ENCODE data around the gene MCF2L. TPM values are rescaled to one million over a fixed set of nuclear protein-coding genes. Genes with fewer than 3 reads are reported as not detected.

MCF2L gene
- polyA plus RNA-seq, 2 donors: 10.9 to 19.4 TPM

DNA sequence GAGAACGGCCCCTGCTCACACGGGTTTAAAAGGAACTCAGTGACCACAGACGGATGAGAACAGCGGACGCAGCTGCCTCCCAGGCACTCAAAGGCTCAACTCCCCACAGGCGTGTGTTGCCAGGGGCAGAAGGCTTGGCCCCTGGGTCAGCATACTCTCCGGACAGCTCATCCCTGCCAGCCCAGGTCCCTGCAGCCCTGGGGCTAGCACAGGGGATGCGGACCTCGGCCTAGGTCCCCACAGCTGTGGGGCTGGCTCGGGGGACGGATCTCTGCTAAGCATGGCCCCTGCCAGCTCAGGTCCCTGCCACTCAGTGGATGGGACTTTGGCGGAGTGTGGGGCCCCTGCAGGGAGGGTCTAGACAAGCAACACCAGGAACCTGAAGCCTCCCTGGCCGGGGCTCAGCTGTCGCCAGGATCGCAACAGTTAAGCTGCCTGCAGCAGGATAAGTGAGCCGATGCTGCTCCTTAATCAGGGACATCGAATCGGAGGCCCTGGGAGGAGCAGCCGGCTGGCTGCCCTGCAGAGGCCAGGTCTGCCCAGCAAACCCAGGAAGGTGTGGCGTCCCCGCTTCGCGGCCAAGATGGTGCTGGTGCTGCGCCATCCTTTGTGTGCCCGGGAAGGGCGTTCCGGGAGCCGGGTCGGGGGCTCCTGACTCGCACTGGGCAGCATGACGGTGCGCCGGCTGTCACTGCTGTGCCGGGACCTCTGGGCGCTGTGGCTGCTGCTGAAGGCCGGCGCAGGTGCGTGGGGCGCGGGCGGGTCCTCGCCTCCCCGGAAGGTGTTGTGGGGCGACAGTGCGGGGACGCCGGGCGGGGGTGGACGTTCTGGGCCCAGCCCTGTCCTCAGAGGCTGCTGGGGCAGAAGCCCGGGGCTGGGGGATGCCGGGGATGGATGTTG is 32.5 kb downstream of the MCF2L start:
- Histone ChIP-seq H3K27ac (ENCODE audit: low read depth in 2 of 2, low read length in 1 of 2) (no peak overlapping the region), H3K27me3 (ENCODE audit: control insufficient read depth in 1 of 2, insufficient read depth in 2 of 2, low read length in 2 of 2) (no peaks in the 10 kb centered on the region), H3K9me3 (ENCODE audit: control insufficient read depth in 2 of 2, insufficient read depth in 1 of 2, low read depth in 1 of 2, low read length in 1 of 2) (no peaks in the 10 kb centered on the region), H3K36me3 (ENCODE audit: control insufficient read depth in 2 of 2, insufficient read depth in 2 of 2, low read length in 1 of 2) (peaks cover 0 to 2% of the 10 kb centered on the region in 2 donors), H3K4me1 (ENCODE audit: control insufficient read depth in 2 of 2, insufficient read depth in 2 of 2, low read length in 1 of 2) (peaks cover 2 to 22% of the 10 kb centered on the region in 2 donors), H3K4me3 (ENCODE audit: low read depth in 1 of 2, low read length in 2 of 2) (peak overlapping the region; percentile 20 to 28)
- WGBS, 2 donors: 17 to 21% methylated on average over 51 of the region's 51 CpGs

DNA sequence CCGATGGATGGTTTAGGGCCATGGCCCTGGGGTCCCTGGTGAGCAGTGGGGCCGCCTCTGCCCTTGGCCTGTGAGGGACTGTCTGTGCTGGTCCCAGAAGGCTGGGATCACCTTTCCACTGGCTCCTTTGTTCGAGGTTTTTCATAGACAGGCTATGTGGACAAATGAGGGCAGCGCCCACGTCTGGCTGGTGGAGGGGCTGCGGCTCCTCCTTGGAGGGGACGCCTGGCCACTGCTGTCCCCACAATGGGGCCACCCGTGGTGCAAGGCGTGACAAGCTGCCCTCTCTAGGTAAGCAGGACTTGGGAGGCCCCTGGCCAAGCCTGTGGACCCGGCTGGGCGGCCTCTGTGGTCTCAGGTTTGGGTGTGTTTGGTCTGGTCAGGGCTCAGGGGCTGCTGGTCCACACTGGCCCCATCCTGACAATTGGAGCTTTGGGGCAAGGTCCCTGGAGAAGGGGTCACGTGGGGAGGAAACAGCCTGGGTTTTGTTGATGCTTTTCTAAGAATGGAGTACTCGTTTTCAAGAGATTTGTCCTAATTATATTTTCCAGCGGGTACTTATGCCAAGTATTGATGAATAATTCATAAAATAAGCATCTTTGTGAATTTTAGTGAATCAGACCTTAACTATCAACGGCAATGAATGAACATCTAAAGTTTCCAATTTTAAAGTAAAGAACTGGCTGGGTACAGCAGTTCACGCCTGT is 33.3 kb downstream of the MCF2L start:
- 50 to 51% methylated on average over 16 of the region's 16 CpGs for WGBS, 2 donors
- Histone ChIP-seq H3K27me3 (ENCODE audit: control insufficient read depth in 1 of 2, insufficient read depth in 2 of 2, low read length in 2 of 2) (no peaks in the 10 kb centered on the region), H3K9me3 (ENCODE audit: control insufficient read depth in 2 of 2, insufficient read depth in 1 of 2, low read depth in 1 of 2, low read length in 1 of 2) (no peaks in the 10 kb centered on the region), H3K36me3 (ENCODE audit: control insufficient read depth in 2 of 2, insufficient read depth in 2 of 2, low read length in 1 of 2) (peaks cover 0 to 2% of the 10 kb centered on the region in 2 donors), H3K4me3 (ENCODE audit: low read depth in 1 of 2, low read length in 2 of 2) (peak overlapping the region; percentile 20 to 28), H3K27ac (ENCODE audit: low read depth in 2 of 2, low read length in 1 of 2) (no peak overlapping the region), H3K4me1 (ENCODE audit: control insufficient read depth in 2 of 2, insufficient read depth in 2 of 2, low read length in 1 of 2) (peaks cover 2 to 14% of the 10 kb centered on the region in 2 donors)

DNA sequence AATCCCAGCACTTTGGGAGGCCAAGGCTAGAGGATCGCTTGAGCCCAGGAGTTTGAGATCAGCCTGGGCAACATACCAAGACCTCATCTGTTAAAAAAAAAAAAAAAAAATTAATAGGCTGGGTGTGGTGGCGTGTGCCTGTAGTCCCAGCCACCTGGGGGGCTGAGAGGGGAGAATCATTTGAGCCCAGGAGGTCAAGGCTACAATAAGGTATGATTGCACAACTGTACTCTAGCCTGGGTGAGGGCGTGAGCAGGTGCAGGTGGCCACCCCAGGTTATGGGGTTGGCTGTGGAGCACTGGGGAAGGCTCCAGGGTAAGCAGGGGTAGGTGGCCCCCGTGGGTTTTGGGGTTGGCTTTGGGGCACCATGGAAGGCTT is 33.9 kb downstream of the MCF2L start:
- Histone ChIP-seq H3K36me3 (ENCODE audit: control insufficient read depth in 2 of 2, insufficient read depth in 2 of 2, low read length in 1 of 2) (peaks cover 0 to 2% of the 10 kb centered on the region in 2 donors), H3K4me1 (ENCODE audit: control insufficient read depth in 2 of 2, insufficient read depth in 2 of 2, low read length in 1 of 2) (peaks cover 2 to 12% of the 10 kb centered on the region in 2 donors), H3K27ac (ENCODE audit: low read depth in 2 of 2, low read length in 1 of 2) (no peak overlapping the region), H3K9me3 (ENCODE audit: control insufficient read depth in 2 of 2, insufficient read depth in 1 of 2, low read depth in 1 of 2, low read length in 1 of 2) (no peaks in the 10 kb centered on the region), H3K4me3 (ENCODE audit: low read depth in 1 of 2, low read length in 2 of 2) (no peak overlapping the region), H3K27me3 (ENCODE audit: control insufficient read depth in 1 of 2, insufficient read depth in 2 of 2, low read length in 2 of 2) (no peaks in the 10 kb centered on the region)
- WGBS, 2 donors: 85% methylated on average over 4 of the region's 4 CpGs

DNA sequence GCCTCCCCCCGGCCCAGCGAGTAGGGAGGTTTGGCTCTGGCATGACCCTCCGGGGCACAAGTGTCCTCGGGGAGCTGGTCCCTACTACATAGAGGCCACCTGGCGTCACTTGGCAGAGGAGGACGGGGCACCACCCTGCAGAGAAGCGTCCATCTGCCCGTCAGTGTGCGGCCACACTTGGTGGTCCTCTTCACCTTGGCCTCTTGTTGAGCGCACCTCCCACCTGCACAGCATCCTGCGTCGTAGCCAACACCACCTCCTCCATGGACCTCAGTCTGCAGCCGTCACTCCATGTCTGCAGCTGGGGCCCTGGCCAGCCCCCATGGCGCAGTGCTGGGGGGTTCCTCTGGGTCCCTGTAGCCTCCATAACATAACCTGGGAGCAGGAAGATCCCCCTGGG is 35.1 kb downstream of the MCF2L start:
- H3K27ac ChIP-seq (ENCODE audit: low read depth in 2 of 2, low read length in 1 of 2): no peak overlapping the region

DNA sequence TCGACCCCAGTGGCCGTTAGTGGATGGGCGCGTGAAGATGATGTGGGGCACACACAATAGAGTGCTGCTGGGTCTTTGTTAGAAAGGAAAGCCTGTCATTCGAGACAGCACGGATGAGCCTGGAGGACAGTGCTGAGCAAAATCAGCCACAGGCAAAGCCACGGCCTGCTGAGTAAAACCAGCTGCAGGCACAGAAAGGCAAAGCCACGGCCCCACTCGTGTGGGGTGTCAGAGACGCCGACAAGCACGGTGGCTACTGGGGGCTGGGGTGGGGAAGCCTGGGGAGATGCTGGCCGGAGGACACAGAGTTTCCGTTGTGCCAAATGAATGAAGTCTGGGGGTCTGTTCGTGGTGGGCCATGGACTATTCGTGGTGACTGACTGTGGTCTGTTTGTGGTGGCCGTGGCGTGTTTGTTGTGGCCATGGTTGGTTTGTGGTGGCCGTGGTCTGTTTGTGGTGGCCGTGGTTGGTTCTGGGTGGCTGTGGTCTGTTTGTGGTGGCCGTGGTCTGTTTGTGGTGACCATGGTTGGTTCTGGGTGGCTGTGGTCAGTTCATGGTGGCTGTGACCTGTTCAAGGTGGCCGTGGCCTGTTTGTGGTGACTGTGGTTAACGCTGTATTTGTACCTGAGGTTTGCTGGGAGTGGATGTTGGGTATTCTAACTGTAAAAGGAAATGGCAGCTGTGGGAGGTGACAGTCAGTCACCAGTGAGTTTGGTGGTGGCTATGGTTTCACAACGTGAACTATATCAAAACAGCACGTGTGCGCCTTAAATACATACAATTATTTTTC is 36.3 kb downstream of the MCF2L start:
- Histone ChIP-seq H3K9me3 (ENCODE audit: control insufficient read depth in 2 of 2, insufficient read depth in 1 of 2, low read depth in 1 of 2, low read length in 1 of 2) (no peaks in the 10 kb centered on the region), H3K4me3 (ENCODE audit: low read depth in 1 of 2, low read length in 2 of 2) (no peak overlapping the region), H3K36me3 (ENCODE audit: control insufficient read depth in 2 of 2, insufficient read depth in 2 of 2, low read length in 1 of 2) (peaks cover 0 to 2% of the 10 kb centered on the region in 2 donors), H3K4me1 (ENCODE audit: control insufficient read depth in 2 of 2, insufficient read depth in 2 of 2, low read length in 1 of 2) (peaks cover 2 to 12% of the 10 kb centered on the region in 2 donors), H3K27me3 (ENCODE audit: control insufficient read depth in 1 of 2, insufficient read depth in 2 of 2, low read length in 2 of 2) (no peaks in the 10 kb centered on the region), H3K27ac (ENCODE audit: low read depth in 2 of 2, low read length in 1 of 2) (no peak overlapping the region)
- 86 to 88% methylated on average over 26 of the region's 26 CpGs for WGBS, 2 donors

More for the DNA sequence above, 35.1 kb downstream of the MCF2L start:
- Histone ChIP-seq H3K9me3 (ENCODE audit: control insufficient read depth in 2 of 2, insufficient read depth in 1 of 2, low read depth in 1 of 2, low read length in 1 of 2) (no peaks in the 10 kb centered on the region), H3K36me3 (ENCODE audit: control insufficient read depth in 2 of 2, insufficient read depth in 2 of 2, low read length in 1 of 2) (peaks cover 0 to 2% of the 10 kb centered on the region in 2 donors), H3K27me3 (ENCODE audit: control insufficient read depth in 1 of 2, insufficient read depth in 2 of 2, low read length in 2 of 2) (no peaks in the 10 kb centered on the region), H3K4me3 (ENCODE audit: low read depth in 1 of 2, low read length in 2 of 2) (no peak overlapping the region), H3K4me1 (ENCODE audit: control insufficient read depth in 2 of 2, insufficient read depth in 2 of 2, low read length in 1 of 2) (peaks cover 2 to 12% of the 10 kb centered on the region in 2 donors)
- 86 to 87% methylated on average over 14 of the region's 14 CpGs for WGBS, 2 donors

DNA sequence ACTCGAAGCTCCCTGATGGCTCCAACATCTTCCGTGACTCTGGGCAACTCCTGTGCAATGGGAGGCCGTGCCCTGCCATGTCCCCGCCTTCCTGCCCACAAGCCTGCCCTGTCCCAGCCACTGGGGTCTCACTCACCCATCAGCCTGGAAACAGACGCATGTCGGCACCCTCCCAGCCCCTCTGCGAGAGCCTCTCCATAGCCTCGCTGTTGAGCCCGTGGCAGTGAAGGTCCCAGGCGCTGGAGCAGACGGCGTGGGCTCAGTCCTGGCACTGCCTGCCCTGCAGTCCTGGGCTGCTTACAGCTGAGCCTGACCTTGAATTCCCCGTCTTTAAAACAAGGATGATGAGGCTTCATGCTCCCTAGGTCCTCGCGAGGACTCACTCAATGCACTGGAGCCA is 37.0 kb downstream of the MCF2L start:
- 93% methylated on average over 15 of the region's 15 CpGs for whole genome bisulfite sequencing, 2 donors
- Histone ChIP-seq H3K36me3 (ENCODE audit: control insufficient read depth in 2 of 2, insufficient read depth in 2 of 2, low read length in 1 of 2) (peaks cover 0 to 2% of the 10 kb centered on the region in 2 donors), H3K27me3 (ENCODE audit: control insufficient read depth in 1 of 2, insufficient read depth in 2 of 2, low read length in 2 of 2) (no peaks in the 10 kb centered on the region), H3K9me3 (ENCODE audit: control insufficient read depth in 2 of 2, insufficient read depth in 1 of 2, low read depth in 1 of 2, low read length in 1 of 2) (no peaks in the 10 kb centered on the region), H3K4me3 (ENCODE audit: low read depth in 1 of 2, low read length in 2 of 2) (no peak overlapping the region), H3K27ac (ENCODE audit: low read depth in 2 of 2, low read length in 1 of 2) (no peak overlapping the region), H3K4me1 (ENCODE audit: control insufficient read depth in 2 of 2, insufficient read depth in 2 of 2, low read length in 1 of 2) (peaks cover 2 to 10% of the 10 kb centered on the region in 2 donors)

DNA sequence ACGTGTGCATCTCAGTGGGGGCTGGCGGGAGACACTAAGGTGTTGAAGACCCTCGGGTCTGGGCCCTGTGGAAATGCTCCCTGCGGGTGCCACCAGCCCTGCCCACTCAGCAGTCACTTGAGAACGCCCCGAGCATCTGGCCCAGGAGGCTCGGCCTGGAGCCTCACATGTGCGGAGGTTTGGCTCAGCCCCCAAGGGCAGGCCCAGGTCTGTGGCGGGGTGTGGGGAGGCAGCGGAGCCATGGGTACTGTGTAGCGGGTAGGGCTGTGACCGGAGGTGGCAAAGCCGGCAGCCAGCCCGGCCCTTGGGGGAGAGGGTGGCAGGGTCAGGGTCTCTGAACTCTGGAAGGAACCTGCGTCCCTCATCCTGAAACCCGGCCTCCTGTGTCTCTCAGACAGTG is 37.6 kb downstream of the MCF2L start:
- H3K27me3 ChIP-seq (ENCODE audit: control insufficient read depth in 1 of 2, insufficient read depth in 2 of 2, low read length in 2 of 2): no peaks in the 10 kb centered on the region
- H3K36me3 ChIP-seq (ENCODE audit: control insufficient read depth in 2 of 2, insufficient read depth in 2 of 2, low read length in 1 of 2): peaks cover 0 to 2% of the 10 kb centered on the region in 2 donors
- 78 to 84% methylated on average over 15 to 16 of the region's 16 CpGs for WGBS, 2 donors
- H3K27ac ChIP-seq (ENCODE audit: low read depth in 2 of 2, low read length in 1 of 2): no peak overlapping the region
- no peak overlapping the region for H3K4me3 ChIP-seq (ENCODE audit: low read depth in 1 of 2, low read length in 2 of 2)
- peaks cover 2 to 7% of the 10 kb centered on the region in 2 donors for H3K4me1 ChIP-seq (ENCODE audit: control insufficient read depth in 2 of 2, insufficient read depth in 2 of 2, low read length in 1 of 2)
- H3K9me3 ChIP-seq (ENCODE audit: control insufficient read depth in 2 of 2, insufficient read depth in 1 of 2, low read depth in 1 of 2, low read length in 1 of 2): no peaks in the 10 kb centered on the region

DNA sequence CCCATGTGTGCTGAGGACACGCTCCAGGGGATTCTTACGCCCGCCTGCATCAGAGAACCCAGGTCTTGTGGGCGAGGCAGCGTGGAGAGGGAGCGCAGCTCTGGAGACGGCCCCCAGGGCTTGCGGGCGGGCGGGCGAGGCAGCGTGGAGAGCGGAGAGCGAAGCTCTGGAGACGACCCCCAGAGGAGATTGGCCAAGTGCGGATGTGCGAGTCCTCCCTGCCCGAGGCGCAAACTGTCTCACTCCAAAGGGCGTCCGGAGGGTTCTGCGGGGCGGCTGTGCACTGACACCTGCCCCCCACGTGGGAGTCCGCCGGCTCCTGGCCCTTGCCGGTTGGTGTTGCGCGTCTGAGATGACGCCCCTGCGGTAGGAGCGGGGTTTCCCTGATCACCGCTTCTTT is 39.8 kb downstream of the MCF2L start:
- peaks cover 0 to 2% of the 10 kb centered on the region in 2 donors for H3K36me3 ChIP-seq (ENCODE audit: control insufficient read depth in 2 of 2, insufficient read depth in 2 of 2, low read length in 1 of 2)
- WGBS, 2 donors: 89 to 90% methylated on average over 32 to 33 of the region's 33 CpGs
- H3K27ac ChIP-seq (ENCODE audit: low read depth in 2 of 2, low read length in 1 of 2): no peak overlapping the region
- H3K4me1 ChIP-seq (ENCODE audit: control insufficient read depth in 2 of 2, insufficient read depth in 2 of 2, low read length in 1 of 2): peaks cover 3 to 11% of the 10 kb centered on the region in 2 donors
- no peaks in the 10 kb centered on the region for H3K9me3 ChIP-seq (ENCODE audit: control insufficient read depth in 2 of 2, insufficient read depth in 1 of 2, low read depth in 1 of 2, low read length in 1 of 2)
- no peaks in the 10 kb centered on the region for H3K27me3 ChIP-seq (ENCODE audit: control insufficient read depth in 1 of 2, insufficient read depth in 2 of 2, low read length in 2 of 2)
- H3K4me3 ChIP-seq (ENCODE audit: low read depth in 1 of 2, low read length in 2 of 2): no peak overlapping the region

All from esophagus (tissue), 2 donors.